Duodenal mucosa (tissue), 2 donors: Measurements from ENCODE around the gene CLPX.
"Not testable (repeated sequence)": the region's sequence is repeated elsewhere in the genome, so short reads cannot be mapped to it uniquely, and the experiment has no call there.

Source experiments
- H3K27ac ChIP-seq: one replicate; pipeline ENCODE4 v1.7.0; 2013; ENCODE audit warnings: low read depth, low read length
- H3K27me3 ChIP-seq, 2 donors: one replicate each; pipeline ENCODE4 v1.7.0; 2013; ENCODE audit warnings: low read length in 2 of 2, control low read depth in 1 of 2; ENCODE audit not compliant: insufficient read depth in 2 of 2, control insufficient read depth in 1 of 2
- H3K36me3 ChIP-seq, 2 donors: one replicate each; pipeline ENCODE4 v1.7.0; 2013; ENCODE audit warnings: low read length in 2 of 2, control low read depth in 1 of 2; ENCODE audit not compliant: insufficient read depth in 2 of 2, control insufficient read depth in 1 of 2
- H3K4me1 ChIP-seq, 2 donors: one replicate each; pipeline ENCODE4 v1.7.0; 2013; ENCODE audit warnings: low read length in 2 of 2, control low read depth in 1 of 2; ENCODE audit not compliant: insufficient read depth in 2 of 2, control insufficient read depth in 1 of 2
- H3K4me3 ChIP-seq, 2 donors: one replicate each; pipeline ENCODE4 v1.7.0; 2013; ENCODE audit warnings: low read length in 2 of 2, low read depth in 1 of 2
- H3K9ac ChIP-seq, 2 donors: one replicate each; pipeline ENCODE4 v1.7.0; 2013; ENCODE audit warnings: low read length in 2 of 2, low read depth in 1 of 2
- H3K9me3 ChIP-seq, 2 donors: one replicate each; pipeline ENCODE4 v1.7.0; 2013; ENCODE audit warnings: low read length in 2 of 2, control low read depth in 1 of 2; ENCODE audit not compliant: control insufficient read depth in 1 of 2

CLPX gene

GRCh38 chr15:65106011-65106590 lies 79.0 kb downstream of the CLPX start:
- Histone ChIP-seq H3K27ac (no peak overlapping the region), H3K27me3 (no peaks in the 10 kb centered on the region), H3K36me3 (peaks cover 8 to 21% of the 10 kb centered on the region in 2 donors), H3K9me3 (no peaks in the 10 kb centered on the region), H3K4me1 (no peaks in the 10 kb centered on the region), H3K4me3 (no peak overlapping the region), H3K9ac (no peak overlapping the region)

- no peaks in the 10 kb centered on the region for H3K27me3 ChIP-seq
- no peak overlapping the region for H3K4me3 ChIP-seq
- no peak overlapping the region for H3K27ac ChIP-seq
- H3K4me1 ChIP-seq = peaks cover 0 to 8% of the 10 kb centered on the region in 2 donors
- peaks cover 6 to 23% of the 10 kb centered on the region in 2 donors for H3K36me3 ChIP-seq
- H3K9ac ChIP-seq = no peak overlapping the region
- no peaks in the 10 kb centered on the region for H3K9me3 ChIP-seq
These were observed 80.1 kb downstream of the CLPX start for GRCh38 chr15:65105038-65105437.

- H3K36me3 ChIP-seq = peaks cover 23 to 40% of the 10 kb centered on the region in 2 donors
- no peak overlapping the region for H3K9ac ChIP-seq
- no peak overlapping the region for H3K4me3 ChIP-seq
- H3K4me1 ChIP-seq = peaks cover 0 to 8% of the 10 kb centered on the region in 2 donors
- no peaks in the 10 kb centered on the region for H3K27me3 ChIP-seq
- H3K27ac ChIP-seq = no peak overlapping the region
- H3K9me3 ChIP-seq = no peaks in the 10 kb centered on the region
These were observed 82.2 kb downstream of the CLPX start for GRCh38 chr15:65102912-65103311.

- peaks cover 25 to 43% of the 10 kb centered on the region in 2 donors for H3K36me3 ChIP-seq
- no peaks in the 10 kb centered on the region for H3K9me3 ChIP-seq
- no peak overlapping the region for H3K9ac ChIP-seq
- H3K27me3 ChIP-seq = no peaks in the 10 kb centered on the region
- no peak overlapping the region for H3K4me3 ChIP-seq
- no peak overlapping the region for H3K27ac ChIP-seq
- peaks cover 0 to 8% of the 10 kb centered on the region in 2 donors for H3K4me1 ChIP-seq
These were observed 83.0 kb downstream of the CLPX start for GRCh38 chr15:65101891-65102708.

- H3K36me3 ChIP-seq = peaks cover 25 to 43% of the 10 kb centered on the region in 2 donors
- no peaks in the 10 kb centered on the region for H3K9me3 ChIP-seq
- H3K4me1 ChIP-seq = peaks cover 0 to 8% of the 10 kb centered on the region in 2 donors
- no peak overlapping the region for H3K4me3 ChIP-seq
- no peaks in the 10 kb centered on the region for H3K27me3 ChIP-seq
- H3K9ac ChIP-seq = no peak overlapping the region
- H3K27ac ChIP-seq = no peak overlapping the region
These were observed 83.7 kb downstream of the CLPX start for GRCh38 chr15:65101411-65101890.

GRCh38 chr15:65100442-65100841 lies 84.7 kb downstream of the CLPX start:
- H3K36me3 ChIP-seq = peaks cover 25 to 35% of the 10 kb centered on the region in 2 donors
- H3K9ac ChIP-seq = no peak overlapping the region
- H3K27ac ChIP-seq = no peak overlapping the region
- H3K9me3 ChIP-seq = no peaks in the 10 kb centered on the region
- H3K27me3 ChIP-seq = no peaks in the 10 kb centered on the region
- H3K4me1 ChIP-seq = peaks cover 7 to 9% of the 10 kb centered on the region in 2 donors
- H3K4me3 ChIP-seq = no peak overlapping the region

- not testable (repeated sequence) for H3K4me3 ChIP-seq, H3K27ac ChIP-seq, H3K27me3 ChIP-seq, H3K9me3 ChIP-seq, H3K9ac ChIP-seq
- H3K36me3 ChIP-seq = peaks cover 25 to 35% of the 10 kb centered on the region in 2 donors
- peaks cover 13 to 16% of the 10 kb centered on the region in 2 donors for H3K4me1 ChIP-seq
These were observed 85.3 kb downstream of the CLPX start for GRCh38 chr15:65099801-65100200.

GRCh38 chr15:65099336-65099735 lies 85.8 kb downstream of the CLPX start:
- Histone ChIP-seq H3K9me3 (no peaks in the 10 kb centered on the region), H3K27me3 (no peaks in the 10 kb centered on the region), H3K4me3 (no peak overlapping the region), H3K4me1 (peaks cover 18 to 19% of the 10 kb centered on the region in 2 donors), H3K36me3 (peaks cover 25 to 35% of the 10 kb centered on the region in 2 donors), H3K27ac (no peak overlapping the region), H3K9ac (no peak overlapping the region)
